GM21367 (cell line): ENCODE measurements around the gene SLC30A7.

Experiments used
- ATAC-seq: cut with Tn5 transposase; IDR thresholded peaks from one replicate; pipeline ENCODE4 v1.9.1; 2021; ENCODE audit not compliant: unreplicated experiment

The SLC30A7 gene

GRCh38 chr1:101022294-101022693, 126.4 kb downstream of the SLC30A7 start:
- ATAC-seq = no peak

- ATAC-seq = peak; percentile 15
Observed at GRCh38 chr1:101025283-101025656, 129.4 kb downstream of the SLC30A7 start.

- peak; percentile 78 for ATAC-seq
Observed at GRCh38 chr1:101025657-101026429, 130.0 kb downstream of the SLC30A7 start, which contains the start of gene DPH5. DPH5 (minus strand) TSS chr1:101025784; CDS start chr1:101025443, 341 bp downstream.

GRCh38 chr1:101026430-101026788, 130.5 kb downstream of the SLC30A7 start:
- ATAC-seq = no peak

GRCh38 chr1:101027194-101027772, 131.4 kb downstream of the SLC30A7 start:
- ATAC-seq = no peak

- ATAC-seq = no peak
Observed at GRCh38 chr1:101028466-101028865, 132.6 kb downstream of the SLC30A7 start.

GRCh38 chr1:101029184-101029583, 133.3 kb downstream of the SLC30A7 start:
- no peak for ATAC-seq

GRCh38 chr1:101030881-101031280, 135.0 kb downstream of the SLC30A7 start:
- no peak for ATAC-seq
